Activated T-cell treated with anti-CD3 and anti-CD28 coated beads, Interleukin-2, amount 50 U/mL, for 24 hours (primary cell): ENCODE data around the gene AGRP.
A peak's percentile ranks its signal among the peaks of the same experiment; 100 is the strongest.

Source experiments
- DNase-seq: peaks from one replicate; pipeline ENCODE4 v3.0.0-alpha.2; 2020
- H3K27ac Mint-ChIP-seq: 2 replicates; pipeline ENCODE4 v1.8.0; 2020; ENCODE audit warnings: mild to moderate bottlenecking, mixed read lengths
- H3K27me3 Mint-ChIP-seq: 2 replicates; pipeline ENCODE4 v1.8.0; 2020; ENCODE audit warnings: mixed read lengths
- H3K36me3 Mint-ChIP-seq: 2 replicates; pipeline ENCODE4 v1.8.0; 2020; ENCODE audit warnings: low read depth, mixed read lengths
- H3K4me1 Mint-ChIP-seq: 2 replicates; pipeline ENCODE4 v1.8.0; 2020; ENCODE audit warnings: low read depth, mixed read lengths
- H3K4me3 Mint-ChIP-seq: 2 replicates; pipeline ENCODE4 v1.8.0; 2020; ENCODE audit warnings: mild to moderate bottlenecking, moderate library complexity, mixed read lengths
- H3K9me3 Mint-ChIP-seq: 2 replicates; pipeline ENCODE4 v1.8.0; 2020; ENCODE audit warnings: mixed read lengths

The AGRP gene, protein sequence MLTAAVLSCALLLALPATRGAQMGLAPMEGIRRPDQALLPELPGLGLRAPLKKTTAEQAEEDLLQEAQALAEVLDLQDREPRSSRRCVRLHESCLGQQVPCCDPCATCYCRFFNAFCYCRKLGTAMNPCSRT

GRCh38 chr16:67483150-67483549 lies at the start of gene AGRP:
TSS of gene AGRP (minus strand) at chr16:67483547. CDS start at chr16:67483398, 149 bp downstream.
- no peaks in the 10 kb centered on the region for H3K27me3 Mint-ChIP-seq
- peaks cover 51% of the 10 kb centered on the region for H3K36me3 Mint-ChIP-seq
- H3K27ac Mint-ChIP-seq = peak within 1 kb of the TSS; percentile 99
- DNase-seq = no peak
- peaks cover 40% of the 10 kb centered on the region for H3K4me1 Mint-ChIP-seq
- peak within 1 kb of the TSS; percentile 100 for H3K4me3 Mint-ChIP-seq
- no peaks in the 10 kb centered on the region for H3K9me3 Mint-ChIP-seq

DNA sequence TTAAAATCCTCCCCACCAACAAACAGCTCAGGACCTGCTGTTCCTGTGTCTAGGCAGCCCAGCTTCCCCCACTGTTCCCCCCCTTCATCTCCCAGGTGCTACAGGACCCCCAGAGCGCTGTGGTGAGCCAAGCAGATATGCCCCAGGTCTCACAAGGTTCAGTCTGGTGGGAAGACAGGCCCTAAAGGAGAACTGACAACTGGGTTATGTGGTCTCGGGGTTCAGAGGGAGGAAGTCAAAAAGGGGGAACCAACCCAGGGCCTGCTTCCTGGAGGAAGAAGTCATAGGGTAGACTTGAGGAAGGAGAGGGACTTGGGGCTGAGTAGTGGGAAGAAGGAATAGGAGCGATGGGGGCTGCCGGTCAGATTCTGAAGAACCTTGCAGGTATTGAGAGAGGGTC lies 47.9 kb upstream of the AGRP start:
- Mint-ChIP-seq H3K27ac (no peak overlapping the region), H3K9me3 (no peaks in the 10 kb centered on the region), H3K36me3 (no peaks in the 10 kb centered on the region), H3K4me1 (peaks cover 20% of the 10 kb centered on the region), H3K4me3 (no peak overlapping the region), H3K27me3 (peaks cover 41% of the 10 kb centered on the region)
- no peak for DNase-seq

GRCh38 chr16:67530013-67530939 lies 46.9 kb upstream of the AGRP start:
- peak; percentile 40 for DNase-seq
- H3K4me3 Mint-ChIP-seq = peak overlapping the region; percentile 71
- H3K27me3 Mint-ChIP-seq = peaks cover 32% of the 10 kb centered on the region
- H3K36me3 Mint-ChIP-seq = no peaks in the 10 kb centered on the region
- no peaks in the 10 kb centered on the region for H3K9me3 Mint-ChIP-seq
- H3K4me1 Mint-ChIP-seq = peaks cover 20% of the 10 kb centered on the region
- H3K27ac Mint-ChIP-seq = no peak overlapping the region

- H3K27me3 Mint-ChIP-seq = peaks cover 29% of the 10 kb centered on the region
- H3K9me3 Mint-ChIP-seq = no peaks in the 10 kb centered on the region
- H3K36me3 Mint-ChIP-seq = no peaks in the 10 kb centered on the region
- peaks cover 20% of the 10 kb centered on the region for H3K4me1 Mint-ChIP-seq
- H3K27ac Mint-ChIP-seq = no peak overlapping the region
- no peak for DNase-seq
- peak overlapping the region; percentile 71 for H3K4me3 Mint-ChIP-seq
Observed at GRCh38 chr16:67529582-67530012, 46.2 kb upstream of the AGRP start.

- no peaks in the 10 kb centered on the region for H3K9me3 Mint-ChIP-seq
- no peaks in the 10 kb centered on the region for H3K36me3 Mint-ChIP-seq
- H3K4me3 Mint-ChIP-seq = peak overlapping the region; percentile 71
- DNase-seq = peak; percentile 65
- H3K4me1 Mint-ChIP-seq = peaks cover 20% of the 10 kb centered on the region
- H3K27me3 Mint-ChIP-seq = peaks cover 29% of the 10 kb centered on the region
- no peak overlapping the region for H3K27ac Mint-ChIP-seq
Observed at GRCh38 chr16:67528870-67529581, 45.7 kb upstream of the AGRP start.

DNA sequence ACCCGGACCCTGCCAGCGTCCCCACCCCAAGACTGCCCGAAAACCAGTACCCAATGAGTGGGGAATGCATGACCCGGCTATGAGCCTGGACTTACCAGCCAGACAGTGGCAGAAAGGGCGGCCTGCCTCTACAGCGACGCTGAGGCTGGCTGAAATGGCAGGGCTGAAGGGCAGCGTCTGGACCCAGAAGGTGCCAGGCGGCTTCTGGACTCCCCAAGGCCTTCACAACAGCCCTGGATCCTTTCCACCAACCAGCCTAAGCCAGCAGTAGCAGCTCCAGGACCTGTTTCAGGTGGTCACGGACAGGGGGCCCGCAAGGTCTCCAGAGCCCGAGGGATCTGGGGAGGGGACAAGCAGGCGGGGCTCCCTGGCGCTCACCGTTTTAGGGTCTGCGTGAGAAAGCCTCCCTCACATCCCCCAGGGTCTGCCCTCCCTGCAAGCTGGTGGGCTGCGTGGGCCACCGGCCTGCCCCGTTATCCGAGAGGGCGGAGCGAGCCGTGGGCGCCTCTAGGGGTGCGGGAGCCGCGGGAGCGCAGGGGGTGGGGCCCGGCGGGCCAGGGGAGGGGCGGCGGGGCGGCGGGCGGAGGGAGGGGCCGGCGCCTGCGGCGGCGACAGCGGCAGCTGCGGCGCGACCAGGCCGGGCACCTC lies 45.0 kb upstream of the AGRP start, which contains the start of gene RIPOR1:
TSS of gene RIPOR1 (plus strand) at position 608 of the 648 bp plus-strand sequence. CDS start 9,618 bp downstream, outside the sequence.
- H3K4me3 Mint-ChIP-seq = peak within 1 kb of the TSS; percentile 71
- H3K27me3 Mint-ChIP-seq = peaks cover 27% of the 10 kb centered on the region

DNA sequence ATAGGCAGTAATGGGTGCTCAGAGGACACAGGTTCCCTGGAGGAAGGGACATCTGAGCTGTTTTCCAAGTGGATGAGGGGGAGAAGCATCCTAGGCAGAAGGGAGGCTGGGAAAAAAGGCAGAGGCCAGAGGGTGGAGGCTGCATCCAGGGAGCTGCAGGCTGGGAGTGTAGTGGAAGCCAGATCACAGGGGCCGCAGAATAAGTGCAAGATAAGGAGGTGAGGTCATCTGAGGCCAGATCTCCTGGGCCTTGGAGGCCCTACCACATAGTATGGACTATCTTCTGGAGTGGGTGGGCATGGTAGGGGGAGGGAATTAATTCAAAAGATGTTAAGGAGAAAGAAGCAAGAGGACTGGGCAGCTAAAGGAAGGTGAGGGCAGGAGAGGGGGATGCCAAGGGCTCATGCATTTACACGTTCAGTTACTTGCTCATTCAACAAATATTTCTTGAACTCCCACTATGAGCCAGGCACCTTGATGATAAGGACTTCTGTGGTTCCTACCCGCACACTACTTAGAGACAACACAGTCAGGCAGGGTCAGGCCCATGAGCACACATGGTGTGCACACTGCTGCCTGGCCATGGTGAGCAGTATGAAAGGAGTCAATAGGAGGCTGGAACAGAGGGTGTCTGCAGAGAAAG lies 42.9 kb upstream of the AGRP start:
- DNase-seq = no peak
- Mint-ChIP-seq H3K4me1 (peaks cover 26% of the 10 kb centered on the region), H3K4me3 (no peak overlapping the region), H3K9me3 (no peaks in the 10 kb centered on the region), H3K27me3 (peaks cover 17% of the 10 kb centered on the region), H3K36me3 (no peaks in the 10 kb centered on the region), H3K27ac (no peak overlapping the region)

More for the DNA sequence above, 45.0 kb upstream of the AGRP start, which contains the start of gene RIPOR1:
- no peaks in the 10 kb centered on the region for H3K9me3 Mint-ChIP-seq
- DNase-seq = no peak
- H3K36me3 Mint-ChIP-seq = no peaks in the 10 kb centered on the region
- peaks cover 20% of the 10 kb centered on the region for H3K4me1 Mint-ChIP-seq
- H3K27ac Mint-ChIP-seq = no peak within 1 kb of the TSS

- Mint-ChIP-seq H3K27me3 (peaks cover 8% of the 10 kb centered on the region), H3K4me3 (no peak overlapping the region), H3K27ac (no peak overlapping the region), H3K4me1 (peaks cover 22% of the 10 kb centered on the region), H3K9me3 (no peaks in the 10 kb centered on the region), H3K36me3 (no peaks in the 10 kb centered on the region)
- DNase-seq = no peak
Observed at GRCh38 chr16:67525176-67525860, 42.0 kb upstream of the AGRP start.

DNA sequence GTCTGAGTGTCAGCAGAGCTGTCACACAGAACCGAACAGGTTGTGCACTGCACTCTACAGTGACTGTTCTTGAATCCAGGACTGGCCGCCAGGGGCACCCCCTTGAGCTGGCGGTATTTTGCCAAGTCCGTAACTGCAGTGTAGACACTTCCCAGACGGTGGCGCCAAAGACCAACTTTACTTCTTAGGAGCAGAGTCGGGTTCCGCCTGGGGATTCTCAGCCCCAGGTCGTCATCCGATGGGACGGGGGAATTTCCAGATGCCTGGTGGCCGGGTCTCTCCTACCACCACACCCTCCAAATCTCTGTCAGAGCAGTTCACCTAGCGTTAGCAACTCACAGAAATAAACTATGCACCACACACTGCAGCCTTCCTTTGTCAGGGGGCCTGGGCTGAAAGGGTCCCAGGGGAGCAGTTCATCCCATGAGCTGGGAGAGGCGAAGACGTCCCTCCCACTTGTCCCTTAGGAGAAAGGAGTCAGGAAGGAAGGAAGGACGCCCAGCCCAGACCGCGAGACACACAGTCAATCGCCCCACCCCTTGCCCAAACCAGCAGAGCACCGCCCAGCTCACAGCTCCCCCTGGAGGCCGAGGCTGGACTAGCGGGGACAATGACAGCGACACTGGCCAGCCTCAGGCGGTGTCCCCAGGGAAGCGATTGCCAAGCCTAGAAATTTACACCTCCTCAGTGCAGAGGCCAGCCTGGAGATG lies 37.9 kb upstream of the AGRP start:
- no peaks in the 10 kb centered on the region for H3K9me3 Mint-ChIP-seq
- no peaks in the 10 kb centered on the region for H3K27me3 Mint-ChIP-seq
- no peaks in the 10 kb centered on the region for H3K36me3 Mint-ChIP-seq
- peaks cover 17% of the 10 kb centered on the region for H3K4me1 Mint-ChIP-seq
- peak overlapping the region; percentile 87 for H3K4me3 Mint-ChIP-seq
- DNase-seq = peak; percentile 99
- peak overlapping the region; percentile 99 for H3K27ac Mint-ChIP-seq

DNA sequence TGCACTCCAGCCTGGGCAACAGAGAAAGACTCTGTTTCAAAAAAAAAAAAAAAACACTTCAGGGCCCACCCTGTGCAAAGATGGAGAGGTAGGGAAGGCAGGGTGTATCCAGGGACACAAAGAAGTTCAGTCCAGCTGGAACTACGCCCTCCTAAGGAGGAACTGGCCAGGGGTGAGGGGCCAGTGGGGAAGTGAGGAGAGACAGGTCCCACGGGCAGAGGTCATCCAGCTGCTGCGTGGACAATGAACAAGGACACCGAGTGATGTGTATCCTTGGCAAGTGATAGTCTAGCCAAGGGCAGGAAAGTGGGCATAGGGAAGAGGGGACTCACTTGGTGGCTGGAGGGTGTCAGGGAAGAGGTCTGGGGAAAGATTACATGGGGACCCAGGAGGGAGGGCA lies 35.9 kb upstream of the AGRP start:
- Mint-ChIP-seq H3K36me3 (no peaks in the 10 kb centered on the region), H3K27ac (no peak overlapping the region), H3K9me3 (no peaks in the 10 kb centered on the region), H3K4me3 (no peak overlapping the region), H3K27me3 (no peaks in the 10 kb centered on the region), H3K4me1 (peaks cover 22% of the 10 kb centered on the region)
- DNase-seq = no peak

DNA sequence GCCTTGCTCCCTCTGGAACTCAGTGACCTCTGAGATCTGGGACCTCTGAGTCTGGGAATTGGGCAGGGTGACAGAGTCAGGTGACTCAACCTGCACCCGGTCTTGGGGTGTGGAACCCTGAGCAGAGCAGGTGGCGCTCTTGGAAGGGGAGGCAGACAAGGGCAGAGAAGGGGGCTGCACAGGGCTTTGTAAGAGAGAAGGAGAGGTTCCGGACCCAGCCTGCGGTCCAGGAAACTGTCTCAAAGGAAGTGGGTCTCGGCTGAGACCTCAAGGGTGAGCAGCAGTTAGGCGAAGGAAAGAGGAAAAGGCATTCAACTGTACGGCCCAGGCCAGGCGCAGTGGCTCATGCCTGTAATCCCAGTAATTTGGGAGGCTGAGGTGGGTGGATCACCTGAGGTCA lies 35.3 kb upstream of the AGRP start:
- Mint-ChIP-seq H3K27me3 (no peaks in the 10 kb centered on the region), H3K9me3 (no peaks in the 10 kb centered on the region), H3K27ac (peak overlapping the region; percentile 22), H3K4me1 (peaks cover 23% of the 10 kb centered on the region), H3K36me3 (no peaks in the 10 kb centered on the region), H3K4me3 (no peak overlapping the region)
- DNase-seq = no peak

DNA sequence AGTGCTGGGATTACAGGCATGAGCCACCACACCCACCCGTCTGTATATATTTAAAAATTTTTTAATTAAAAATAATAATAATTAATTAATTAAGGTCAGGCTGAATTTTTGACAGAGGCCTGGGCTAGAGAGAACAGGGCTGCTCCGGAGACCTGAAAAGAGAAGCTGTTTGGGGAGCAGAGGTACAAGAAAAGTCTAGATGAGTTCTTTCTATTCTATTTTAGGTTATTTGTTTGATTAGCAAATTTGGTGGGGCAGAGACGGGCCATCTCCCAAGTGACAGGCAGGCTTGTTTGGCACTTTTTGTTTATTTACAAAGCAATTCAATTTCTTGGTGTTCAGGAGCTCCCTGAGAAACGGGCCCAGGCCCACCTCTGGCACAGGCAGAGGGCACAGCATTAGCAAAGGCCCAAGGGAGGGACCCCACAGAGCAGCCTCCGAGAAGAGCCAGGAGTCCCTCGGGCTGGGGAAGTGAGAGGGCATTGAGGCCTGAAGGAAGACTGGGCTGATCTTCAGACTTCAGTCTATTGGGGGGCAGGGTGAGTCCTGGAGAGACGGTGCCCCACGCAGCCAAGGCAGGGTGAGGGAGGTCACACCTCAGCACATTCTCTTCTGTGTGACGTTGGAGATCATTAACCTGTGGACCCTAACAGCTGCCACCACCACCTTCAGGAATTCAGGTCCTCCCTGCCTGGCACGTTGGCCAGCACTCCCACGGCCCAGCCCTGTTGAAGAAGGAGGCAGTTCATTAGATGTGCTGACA lies 34.5 kb upstream of the AGRP start:
- Mint-ChIP-seq H3K4me3 (no peak overlapping the region), H3K27ac (no peak overlapping the region), H3K9me3 (no peaks in the 10 kb centered on the region), H3K4me1 (peaks cover 23% of the 10 kb centered on the region), H3K27me3 (no peaks in the 10 kb centered on the region), H3K36me3 (no peaks in the 10 kb centered on the region)
- DNase-seq = no peak
